CD14-positive monocyte (primary cell): ENCODE data around the gene MAP2. TPM values are rescaled to one million over a fixed set of nuclear protein-coding genes. Genes with fewer than 3 reads are reported as not detected.
A peak's percentile ranks its signal among the peaks of the same experiment; 100 is the strongest.

Source experiments
- DNase-seq, 3 donors: peaks; one replicate each; pipeline ENCODE4 v3.0.0-alpha.2; 2011 to 2022
- H2AFZ ChIP-seq: 2 replicates; pipeline ENCODE4 v1.6.0; 2012; ENCODE audit warnings: mild to moderate bottlenecking, low read depth, low read length, inconsistent platforms; ENCODE audit not compliant: insufficient read depth, poor library complexity, severe bottlenecking
- H3K27ac ChIP-seq, 2 donors: 1 replicate in 1 of 2; 2 replicates in 1 of 2; pipeline ENCODE4 v1.5.1; 2012 to 2013; ENCODE audit warnings: low read length in 2 of 2, control low read depth in 1 of 2, inconsistent platforms in 1 of 2, low read depth in 1 of 2, mild to moderate bottlenecking in 1 of 2
- H3K27me3 ChIP-seq, 2 donors: one replicate each; pipeline versions ENCODE4 v1.6.0 to v1.6.1; 2011 to 2013; ENCODE audit warnings: low read length in 2 of 2; ENCODE audit not compliant: control insufficient read depth in 2 of 2, insufficient read depth in 2 of 2
- H3K36me3 ChIP-seq, 2 donors: replicated peaks in 1 of 2; 1 replicate in 1 of 2; 2 replicates in 1 of 2; pipeline versions ENCODE4 v1.5.1 to v1.6.1; 2012 to 2013; ENCODE audit warnings: low read length in 2 of 2, control low read depth in 1 of 2, inconsistent platforms in 1 of 2, mild to moderate bottlenecking in 1 of 2; ENCODE audit not compliant: insufficient read depth in 2 of 2, control insufficient read depth in 1 of 2
- H3K4me1 ChIP-seq, 2 donors: 1 replicate in 1 of 2; 2 replicates in 1 of 2; pipeline versions ENCODE4 v1.5.1 to v1.6.1; 2012 to 2013; ENCODE audit warnings: low read length in 2 of 2, control low read depth in 1 of 2, inconsistent platforms in 1 of 2, mild to moderate bottlenecking in 1 of 2, moderate library complexity in 1 of 2; ENCODE audit not compliant: insufficient read depth in 2 of 2, control insufficient read depth in 1 of 2
- H3K4me2 ChIP-seq: replicated peaks from 2 replicates; pipeline ENCODE3; 2012; ENCODE audit warnings: low read length, moderate library complexity, mild to moderate bottlenecking; ENCODE audit not compliant: poor library complexity, severe bottlenecking; ENCODE audit errors: extremely low read depth
- H3K4me3 ChIP-seq, 3 experiments: fragments of 200-600 bp in 1 of 3; sonication (generic) in 1 of 3; replicated peaks in 1 of 3; 1 replicate in 2 of 3; 2 replicates in 1 of 3; pipeline ENCODE4 v1.5.1; 2011 to 2013; ENCODE audit warnings: low read length in 3 of 3, mild to moderate bottlenecking in 3 of 3, control low read depth in 2 of 3, low read depth in 2 of 3, inconsistent platforms in 1 of 3, moderate library complexity in 1 of 3
- H3K79me2 ChIP-seq: 2 replicates; pipeline ENCODE4 v1.6.0; 2012; ENCODE audit warnings: mild to moderate bottlenecking, control low read depth, inconsistent platforms, low read length, moderate library complexity; ENCODE audit not compliant: insufficient read depth
- H3K9ac ChIP-seq: 2 replicates; pipeline ENCODE4 v1.6.0; 2017; ENCODE audit warnings: low read length, mild to moderate bottlenecking; ENCODE audit not compliant: insufficient read depth, poor library complexity, severe bottlenecking
- H3K9me3 ChIP-seq, 2 donors: replicated peaks in 1 of 2; 1 replicate in 1 of 2; 2 replicates in 1 of 2; pipeline versions ENCODE4 v1.5.1 to v1.6.1; 2012 to 2013; ENCODE audit warnings: low read length in 2 of 2, control low read depth in 1 of 2; ENCODE audit not compliant: control insufficient read depth in 1 of 2, insufficient read depth in 1 of 2
- H4K20me1 ChIP-seq: 2 replicates; pipeline ENCODE4 v1.6.0; 2012; ENCODE audit warnings: mild to moderate bottlenecking, low read length, control low read depth, moderate library complexity; ENCODE audit not compliant: insufficient read depth
- H3K27ac Mint-ChIP-seq, 7 donors: one replicate each; pipeline ENCODE4 v1.8.0; 2020; ENCODE audit warnings: mild to moderate bottlenecking in 7 of 7, mixed read lengths in 7 of 7, moderate library complexity in 6 of 7, inconsistent platforms in 2 of 7
- H3K27me3 Mint-ChIP-seq, 3 donors: one replicate each; pipeline ENCODE4 v1.8.0; 2021 to 2022; ENCODE audit warnings: low read depth in 3 of 3, mild to moderate bottlenecking in 3 of 3, mixed read lengths in 3 of 3, moderate library complexity in 3 of 3, inconsistent platforms in 1 of 3
- H3K36me3 Mint-ChIP-seq, 2 donors: one replicate each; pipeline ENCODE4 v1.8.0; 2020; ENCODE audit warnings: mixed read lengths in 2 of 2, inconsistent platforms in 1 of 2, mild to moderate bottlenecking in 1 of 2
- H3K4me1 Mint-ChIP-seq: one replicate; pipeline ENCODE4 v1.8.0; 2020; ENCODE audit warnings: mild to moderate bottlenecking, mixed read lengths
- H3K4me3 Mint-ChIP-seq, 2 donors: one replicate each; pipeline ENCODE4 v1.8.0; 2020; ENCODE audit warnings: mild to moderate bottlenecking in 2 of 2, mixed read lengths in 2 of 2, moderate library complexity in 1 of 2
- H3K9me3 Mint-ChIP-seq, 7 donors: one replicate each; pipeline ENCODE4 v1.8.0; 2020 to 2022; ENCODE audit warnings: mixed read lengths in 7 of 7, mild to moderate bottlenecking in 6 of 7, moderate library complexity in 6 of 7, inconsistent platforms in 2 of 7
- WGBS: methylation state at CpG from one replicate; pipeline ENCODE4 v1.1.5; 2013; ENCODE audit warnings: missing lambda C conversion rate; ENCODE audit not compliant: insufficient coverage; 5-methylcytosine and 5-hydroxymethylcytosine counted together
- intact Hi-C, 2 donors: fragments of 100-400 bp; cut with micrococcal nuclease; formaldehyde crosslinking; loops; one replicate each; pipeline versions ENCODE4 v1.15.0 to v1.15.1; 2023
- polyA plus RNA-seq, 3 donors: library from polyadenylated mRNA; depleted of rRNA in 1 of 3; unstranded in 2 of 3; stranded (reverse) in 1 of 3; fragments of 300-500 nt in 2 of 3; fragments of >200 nt in 1 of 3; fragmentation: Illumina TruSeq in 2 of 3; gene quantifications; 1 replicate in 2 of 3; 2 replicates in 1 of 3; pipeline ENCODE4 v1.2.3, GENCODE V29; 2012 to 2021
- TF ChIP-seq, protein P1 (sequence below): fragments of 200-600 bp; IDR thresholded peaks from one replicate; pipeline ENCODE4 v1.8.0; 2022; ENCODE audit warnings: antibody characterized with exemption, mild to moderate bottlenecking

The MAP2 gene
- polyA plus RNA-seq, 3 donors: not detected

DNA sequence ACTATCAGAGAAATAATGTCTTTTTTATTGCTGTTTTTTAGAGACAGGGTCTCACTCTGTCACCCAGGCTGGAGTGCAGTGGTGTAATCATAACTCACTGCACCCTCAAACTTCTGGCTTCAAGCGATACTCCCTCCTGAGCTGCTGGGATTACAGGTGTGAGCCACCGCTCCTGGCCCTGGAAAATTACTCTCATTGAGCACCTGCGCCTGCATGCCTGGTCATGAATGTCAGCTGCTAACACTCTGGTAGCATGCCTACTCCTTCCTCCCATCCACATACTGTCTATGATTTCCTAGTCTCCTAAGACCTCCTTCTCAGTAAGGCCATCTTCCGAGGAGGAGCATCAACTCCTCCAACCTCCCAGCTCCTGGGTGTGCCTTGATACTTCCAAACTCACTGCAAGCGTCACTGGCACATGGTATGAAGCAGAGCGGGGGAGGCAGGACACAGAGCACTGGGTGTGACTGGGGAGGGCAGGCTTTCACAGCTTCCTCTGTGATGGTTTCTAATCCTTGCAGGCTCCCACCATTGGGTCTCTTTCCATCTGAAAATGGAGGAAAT, 1.6 kb upstream of the MAP2 start:
- peaks cover 28 to 51% (median 41%) of the 10 kb centered on the region in 3 donors for H3K27me3 Mint-ChIP-seq
- Histone ChIP-seq H3K4me3 (no peak overlapping the region), H3K9me3 (no peaks in the 10 kb centered on the region), H4K20me1 (no peaks in the 10 kb centered on the region), H3K4me1 (peaks cover 8 to 15% of the 10 kb centered on the region in 2 donors), H3K36me3 (no peaks in the 10 kb centered on the region), H3K79me2 (no peaks in the 10 kb centered on the region), H2AFZ (no peak overlapping the region), H3K4me2 (no peak overlapping the region), H3K27ac (no peak overlapping the region), H3K9ac (no peak overlapping the region), H3K27me3 (peaks cover 30 to 43% of the 10 kb centered on the region in 2 donors)
- H3K4me3 Mint-ChIP-seq: no peak overlapping the region
- H3K4me1 Mint-ChIP-seq: peaks cover 14% of the 10 kb centered on the region
- TF ChIP-seq, protein P1, sequence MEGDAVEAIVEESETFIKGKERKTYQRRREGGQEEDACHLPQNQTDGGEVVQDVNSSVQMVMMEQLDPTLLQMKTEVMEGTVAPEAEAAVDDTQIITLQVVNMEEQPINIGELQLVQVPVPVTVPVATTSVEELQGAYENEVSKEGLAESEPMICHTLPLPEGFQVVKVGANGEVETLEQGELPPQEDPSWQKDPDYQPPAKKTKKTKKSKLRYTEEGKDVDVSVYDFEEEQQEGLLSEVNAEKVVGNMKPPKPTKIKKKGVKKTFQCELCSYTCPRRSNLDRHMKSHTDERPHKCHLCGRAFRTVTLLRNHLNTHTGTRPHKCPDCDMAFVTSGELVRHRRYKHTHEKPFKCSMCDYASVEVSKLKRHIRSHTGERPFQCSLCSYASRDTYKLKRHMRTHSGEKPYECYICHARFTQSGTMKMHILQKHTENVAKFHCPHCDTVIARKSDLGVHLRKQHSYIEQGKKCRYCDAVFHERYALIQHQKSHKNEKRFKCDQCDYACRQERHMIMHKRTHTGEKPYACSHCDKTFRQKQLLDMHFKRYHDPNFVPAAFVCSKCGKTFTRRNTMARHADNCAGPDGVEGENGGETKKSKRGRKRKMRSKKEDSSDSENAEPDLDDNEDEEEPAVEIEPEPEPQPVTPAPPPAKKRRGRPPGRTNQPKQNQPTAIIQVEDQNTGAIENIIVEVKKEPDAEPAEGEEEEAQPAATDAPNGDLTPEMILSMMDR: no peak
- no peaks in the 10 kb centered on the region for H3K36me3 Mint-ChIP-seq
- DNase-seq: no peak
- peaks cover 0 to 3% (median 0%) of the 10 kb centered on the region in 7 donors for H3K9me3 Mint-ChIP-seq
- 86% methylated on average over 6 of the region's 6 CpGs for WGBS
- intact Hi-C loops: no loop called here
- no peak overlapping the region for H3K27ac Mint-ChIP-seq

DNA sequence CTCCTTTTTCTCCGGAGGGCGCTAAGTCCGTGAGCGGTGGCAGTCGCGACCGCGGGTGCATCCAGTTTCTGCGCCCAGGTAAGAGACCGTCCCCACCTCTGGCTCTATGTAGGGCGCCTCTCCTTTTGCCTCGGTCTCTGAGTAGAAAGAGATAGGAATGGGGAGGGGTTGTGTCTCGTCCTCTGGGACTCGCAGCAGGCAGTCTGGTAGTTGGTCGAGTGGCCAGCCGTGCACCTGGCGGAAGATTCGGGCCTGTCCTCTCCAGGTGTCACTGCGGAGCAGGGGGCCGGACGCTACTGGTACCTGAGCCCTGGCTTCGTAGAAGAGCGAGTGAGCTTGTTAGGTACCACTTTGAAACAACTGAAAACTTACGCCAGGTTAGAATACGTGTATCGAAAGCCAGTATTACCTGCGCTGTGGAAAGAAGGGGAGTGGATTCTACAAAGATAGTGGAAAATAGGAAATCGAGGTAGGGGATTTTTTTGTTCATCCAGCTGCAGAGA, 403 bp downstream of the MAP2 start:
- Mint-ChIP-seq H3K36me3 (no peaks in the 10 kb centered on the region), H3K27me3 (peaks cover 28 to 50% (median 44%) of the 10 kb centered on the region in 3 donors), H3K4me3 (peak overlapping the region; percentile 48 to 75), H3K4me1 (peaks cover 14% of the 10 kb centered on the region), H3K9me3 (peaks cover 0 to 3% (median 0%) of the 10 kb centered on the region in 7 donors), H3K27ac (no peak overlapping the region)
- H3K4me2 ChIP-seq: peak overlapping the region; percentile 68
- intact Hi-C loops: no loop called here
- no peaks in the 10 kb centered on the region for H3K9me3 ChIP-seq
- H3K27ac ChIP-seq: no peak overlapping the region
- H3K4me3 ChIP-seq: peak overlapping the region in 1 of 3 experiments; percentile 65
- peaks cover 30 to 43% of the 10 kb centered on the region in 2 donors for H3K27me3 ChIP-seq
- peaks cover 8 to 15% of the 10 kb centered on the region in 2 donors for H3K4me1 ChIP-seq
- TF ChIP-seq, protein P1: no peak
- WGBS: 3% methylated on average over 26 of the region's 28 CpGs
- H4K20me1 ChIP-seq: no peaks in the 10 kb centered on the region
- no peak overlapping the region for H3K9ac ChIP-seq
- DNase-seq: no peak
- H3K79me2 ChIP-seq: no peaks in the 10 kb centered on the region
- peak overlapping the region; percentile 6 for H2AFZ ChIP-seq
- H3K36me3 ChIP-seq: no peaks in the 10 kb centered on the region
